Endothelial cell of umbilical vein (primary cell): ENCODE data around the gene CGB3. TPM values are rescaled to one million over a fixed set of nuclear protein-coding genes. Genes with fewer than 3 reads are reported as not detected.
A peak's percentile ranks its signal among the peaks of the same experiment; 100 is the strongest.
"Not testable (repeated sequence)": the region's sequence is repeated elsewhere in the genome, so short reads cannot be mapped to it uniquely, and the experiment has no call there.

ENCODE experiments used
- BruUV-seq: library from RNA; stranded (reverse); fragments of 400-500 nt; replicated peaks from 2 replicates; lab custom pipeline; 2021; lab: Mats Ljungman, UMichigan
- CTCF ChIA-PET: fragments of 300-600, 350-600 bp; sonication (Branson Sonifier 250); formaldehyde crosslinking; loops from one replicate; lab custom pipeline; 2021; ENCODE audit warnings: antibody characterized with exemption, inconsistent platforms; lab: Charles Lee
- POLR2A ChIA-PET: fragments of 300-600, 350-600 bp; sonication (Branson Sonifier 250); formaldehyde crosslinking; loops from one replicate; lab custom pipeline; 2021; ENCODE audit warnings: antibody characterized with exemption, inconsistent platforms; lab: Charles Lee
- DNase-seq: peaks from one replicate; pipeline ENCODE4 v3.0.0-alpha.2; 2011; ENCODE audit warnings: low read depth, low spot score
- FAIRE-seq: peaks from 2 replicates; lab custom pipeline; 2011; peaks lifted over from hg19 to GRCh38; lab: Jason Lieb, UNC
- H2AFZ ChIP-seq: 2 replicates; pipeline ENCODE4 v1.6.0; 2012; ENCODE audit warnings: low read depth, low read length, control low read depth, inconsistent platforms
- H3K27ac ChIP-seq: 2 replicates; pipeline ENCODE4 v1.5.1; 2011; ENCODE audit warnings: low read depth, mild to moderate bottlenecking, control low read depth, low read length, moderate library complexity; ENCODE audit not compliant: insufficient read depth
- H3K27me3 ChIP-seq, 2 experiments: 2 replicates each; pipeline versions ENCODE4 v1.6.0 to v1.6.1; 2011; ENCODE audit warnings: low read length in 2 of 2, mixed read lengths in 1 of 2; ENCODE audit not compliant: control insufficient read depth in 2 of 2, insufficient read depth in 2 of 2
- H3K36me3 ChIP-seq, 2 experiments: 2 replicates in 1 of 2; 3 replicates in 1 of 2; pipeline ENCODE4 v1.5.1; 2011; ENCODE audit warnings: low read length in 2 of 2, mild to moderate bottlenecking in 1 of 2, moderate library complexity in 1 of 2; ENCODE audit not compliant: control insufficient read depth in 2 of 2, insufficient read depth in 2 of 2; ENCODE audit errors: extremely low read depth in 1 of 2
- H3K4me1 ChIP-seq: 3 replicates; pipeline ENCODE4 v1.5.1; 2011; ENCODE audit warnings: mild to moderate bottlenecking, low read length; ENCODE audit not compliant: control insufficient read depth, insufficient read depth; ENCODE audit errors: extremely low read depth
- H3K4me2 ChIP-seq: 2 replicates; pipeline ENCODE4 v1.6.1; 2011; ENCODE audit warnings: low read length, control low read depth, mixed read lengths; ENCODE audit not compliant: insufficient read depth
- H3K4me3 ChIP-seq, 3 experiments: fragments of 200-600 bp in 1 of 3; sonication (generic), shearing (Covaris generic) in 1 of 3; replicated peaks in 1 of 3; 2 replicates each; pipeline ENCODE4 v1.5.1; 2011 to 2016; ENCODE audit warnings: control low read depth in 3 of 3, low read length in 3 of 3, mild to moderate bottlenecking in 2 of 3, inconsistent platforms in 1 of 3, low read depth in 1 of 3, moderate library complexity in 1 of 3; ENCODE audit not compliant: insufficient read depth in 1 of 3
- H3K79me2 ChIP-seq: 2 replicates; pipeline ENCODE4 v1.6.0; 2012; ENCODE audit warnings: low read length, inconsistent platforms; ENCODE audit not compliant: control insufficient read depth, insufficient read depth
- H3K9ac ChIP-seq: replicated peaks from 2 replicates; pipeline ENCODE3; 2011; ENCODE audit warnings: low read length, control low read depth; ENCODE audit not compliant: insufficient read depth; ENCODE audit errors: extremely low read depth
- H3K9me1 ChIP-seq: replicated peaks from 3 replicates; pipeline ENCODE4 v1.6.0; 2011; ENCODE audit warnings: mild to moderate bottlenecking, low read length; ENCODE audit not compliant: control insufficient read depth, insufficient read depth; ENCODE audit errors: extremely low read depth
- H3K9me3 ChIP-seq: replicated peaks from 2 replicates; pipeline ENCODE4 v1.5.1; 2012; ENCODE audit warnings: low read length, inconsistent platforms; ENCODE audit not compliant: control insufficient read depth, insufficient read depth
- H4K20me1 ChIP-seq: replicated peaks from 2 replicates; pipeline ENCODE3; 2011; ENCODE audit warnings: mild to moderate bottlenecking, low read length; ENCODE audit not compliant: control insufficient read depth, insufficient read depth; ENCODE audit errors: extremely low read depth
- CTCF ChIP-seq, 2 donors: IDR thresholded peaks; 1 replicate in 1 of 2; 2 replicates in 1 of 2; pipeline ENCODE4 v1.5.1; 2011; ENCODE audit warnings: low read length in 2 of 2, mild to moderate bottlenecking in 2 of 2, moderate library complexity in 2 of 2, control low read depth in 1 of 2, inconsistent platforms in 1 of 2, low read depth in 1 of 2; ENCODE audit not compliant: insufficient read depth in 1 of 2; ENCODE audit errors: extremely low read depth in 1 of 2
- EZH2 ChIP-seq: IDR thresholded peaks from 2 replicates; pipeline ENCODE4 v1.6.1; 2012; ENCODE audit warnings: borderline replicate concordance, low read depth, mild to moderate bottlenecking, moderate library complexity, low read length, inconsistent platforms; ENCODE audit not compliant: severe bottlenecking
- FOS ChIP-seq: IDR thresholded peaks from 2 replicates; pipeline ENCODE4 v1.6.1; 2011; ENCODE audit warnings: mild to moderate bottlenecking, low read length, moderate library complexity, borderline replicate concordance; ENCODE audit not compliant: insufficient read depth
- GATA2 ChIP-seq: IDR thresholded peaks from 2 replicates; pipeline ENCODE4 v1.7.0; 2011; ENCODE audit warnings: low read depth, mild to moderate bottlenecking, moderate library complexity, mixed read lengths, low read length; ENCODE audit not compliant: insufficient read length, insufficient read depth
- JUN ChIP-seq: IDR thresholded peaks from 2 replicates; pipeline ENCODE4 v1.6.1; 2011; ENCODE audit warnings: borderline replicate concordance, low read depth; ENCODE audit not compliant: insufficient read length, insufficient read depth
- MYC ChIP-seq: IDR thresholded peaks from one replicate; pipeline ENCODE4 v1.6.1; 2011; ENCODE audit warnings: mild to moderate bottlenecking, low read depth, low read length
- POLR2A ChIP-seq: IDR thresholded peaks from 2 replicates; pipeline ENCODE4 v1.6.1; 2012; ENCODE audit warnings: low read depth, mild to moderate bottlenecking, control low read depth, low read length
- POLR2AphosphoS5 ChIP-seq: IDR thresholded peaks from 2 replicates; pipeline ENCODE4 v1.6.1; 2012; ENCODE audit warnings: low read depth, mild to moderate bottlenecking, control low read depth, low read length, moderate library complexity; ENCODE audit not compliant: insufficient read depth
- dilution Hi-C: fragments of 300-500 bp; cut with MboI; formaldehyde crosslinking; loops from one replicate; pipeline ENCODE4 v1.15.0; 2019; ENCODE audit warnings: low sequenced_read_pairs; ENCODE audit not compliant: extremely low pct_ligation_motif_present
- intact Hi-C: fragments of 100-400 bp; cut with micrococcal nuclease; formaldehyde crosslinking; loops from one replicate; pipeline ENCODE4 v1.10.0; 2022
- polyA plus RNA-seq, 4 experiments: library from polyadenylated mRNA; depleted of rRNA in 3 of 4; stranded (reverse) in 3 of 4; unstranded in 1 of 4; fragments of >200 nt; gene quantifications; 2 replicates each; pipeline versions ENCODE4 v1.2.1 to v1.2.3, GENCODE V29; 2011 to 2012; ENCODE audit warnings: missing spikeins in 1 of 4
- total RNA-seq: library from RNA; stranded (reverse); gene quantifications from 2 replicates; pipeline ENCODE4 v1.2.3, GENCODE V29; 2021
- TF ChIP-seq, protein P1 (sequence below): IDR thresholded peaks from 2 replicates; pipeline ENCODE4 v1.6.1; 2011; ENCODE audit not compliant: insufficient read depth, insufficient read length

The CGB3 gene
- total and polyA plus RNA-seq, 2 donors (not counting 3 experiments of a cell fraction or from before 2014, with no cell fraction given): not detected

- peak; percentile 87 for FAIRE-seq
- dilution Hi-C loops (no loop called here), intact Hi-C loops (loop anchor here (1.0 kb wide), 1 partner anchor 10 kb away; no protein-coding TSS in a partner anchor)
- peak; percentile 54 for DNase-seq
- TF ChIP-seq POLR2AphosphoS5 (no peak), MYC (no peak), GATA2 (no peak), FOS (no peak), JUN (no peak), POLR2A (no peak), CTCF (IDR thresholded peaks at IDR 0.05; ENCODE audit: extremely low read depth in 1 of 2, insufficient read depth in 1 of 2, low read depth in 1 of 2, low read length in 2 of 2) (no peak), EZH2 (no peak)
- TF ChIP-seq, protein P1, sequence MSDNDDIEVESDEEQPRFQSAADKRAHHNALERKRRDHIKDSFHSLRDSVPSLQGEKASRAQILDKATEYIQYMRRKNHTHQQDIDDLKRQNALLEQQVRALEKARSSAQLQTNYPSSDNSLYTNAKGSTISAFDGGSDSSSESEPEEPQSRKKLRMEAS: no peak
- Histone ChIP-seq H3K9me3 (no peaks in the 10 kb centered on the region), H3K9me1 (no peaks in the 10 kb centered on the region), H3K27me3 (no peaks in the 10 kb centered on the region), H3K79me2 (no peaks in the 10 kb centered on the region), H4K20me1 (no peaks in the 10 kb centered on the region), H2AFZ (peak within 1 kb of the TSS; percentile 91), H3K27ac (no peak within 1 kb of the TSS), H3K9ac (no peak within 1 kb of the TSS), H3K36me3 (no peaks in the 10 kb centered on the region), H3K4me2 (peak within 1 kb of the TSS; percentile 66), H3K4me1 (peaks cover 11% of the 10 kb centered on the region), H3K4me3 (peak within 1 kb of the TSS in 2 of 3 experiments; percentile 30 to 55)
- ChIA-PET POLR2A (interaction anchor here (0.6 kb wide), 1 partner anchor 177 kb away, joined by 3 read pairs; no protein-coding TSS in a partner anchor), CTCF (interaction anchor here (0.8 to 1.8 kb wide), 10 partner anchors 9 to 168 kb away, joined by 3 to 9 read pairs (median 4); no protein-coding TSS in a partner anchor)
- no TSS peak for BruUV-seq
Measured at GRCh38 chr19:49057636-49058234, 33.6 kb upstream of the CGB3 start, which contains the start of gene CGB7. Gene CGB7 (minus strand): TSS chr19:49057749. CDS start chr19:49055375, 2,374 bp downstream.

GRCh38 chr19:49056902-49057596 is 32.9 kb upstream of the CGB3 start:
- H4K20me1 ChIP-seq, H3K27ac ChIP-seq, H3K27me3 ChIP-seq, POLR2A ChIA-PET, H3K9me3 ChIP-seq, H3K36me3 ChIP-seq, DNase-seq, H3K9me1 ChIP-seq, H3K9ac ChIP-seq, H3K79me2 ChIP-seq, FAIRE-seq, BruUV-seq, dilution Hi-C loops: not testable (repeated sequence)
- CTCF ChIA-PET: interaction anchor here (0.8 to 1.8 kb wide), 10 partner anchors 10 to 168 kb away, joined by 3 to 9 read pairs (median 4); no protein-coding TSS in a partner anchor
- intact Hi-C loops: loop anchor here (1.0 kb wide), 1 partner anchor 10 kb away; no protein-coding TSS in a partner anchor
- H3K4me2 ChIP-seq: peak overlapping the region; percentile 66
- H3K4me1 ChIP-seq: peaks cover 11% of the 10 kb centered on the region
- H2AFZ ChIP-seq: peak overlapping the region; percentile 91
- H3K4me3 ChIP-seq: peak overlapping the region in 2 of 3 experiments; percentile 30 to 55
